NCI-H460 (cell line): ENCODE data around the gene GBA3. TPM values are rescaled to one million over a fixed set of nuclear protein-coding genes. Genes with fewer than 3 reads are reported as not detected.

Source experiments
- DNase-seq: peaks from one replicate; pipeline ENCODE4 v3.0.0-alpha.2; 2016; ENCODE audit warnings: low read depth; ENCODE audit errors: extremely low read depth
- total RNA-seq: library from RNA; depleted of rRNA; stranded (reverse); fragments of >200 nt; shearing (Covaris generic); gene quantifications from 2 replicates; pipeline ENCODE4 v1.2.3, GENCODE V29; 2014

The GBA3 gene
- total RNA-seq, 1 experiment from 2014 or later = not detected

- no peak for DNase-seq
These were observed 3.3 kb upstream of the GBA3 start for GRCh38 chr4:22689428-22689827.

GRCh38 chr4:22695029-22695428 is 2.3 kb downstream of the GBA3 start:
- no peak for DNase-seq

GRCh38 chr4:22695917-22696316 is 3.2 kb downstream of the GBA3 start:
- no peak for DNase-seq

GRCh38 chr4:22703912-22704311 is 11.2 kb downstream of the GBA3 start:
- no peak for DNase-seq

GRCh38 chr4:22707390-22707789 is 14.7 kb downstream of the GBA3 start:
- no peak for DNase-seq

- DNase-seq = no peak
These were observed 16.2 kb downstream of the GBA3 start for GRCh38 chr4:22708961-22709360.

GRCh38 chr4:22712105-22712504 is 19.4 kb downstream of the GBA3 start:
- DNase-seq = no peak

GRCh38 chr4:22712529-22712928 is 19.8 kb downstream of the GBA3 start:
- DNase-seq = no peak

- DNase-seq = no peak
These were observed 21.1 kb downstream of the GBA3 start for GRCh38 chr4:22713841-22714240.

- DNase-seq = no peak
These were observed 26.5 kb downstream of the GBA3 start for GRCh38 chr4:22719218-22719617.

- DNase-seq = no peak
These were observed 27.4 kb downstream of the GBA3 start for GRCh38 chr4:22720091-22720490.

- no peak for DNase-seq
These were observed 28.5 kb downstream of the GBA3 start for GRCh38 chr4:22721204-22721603.

- DNase-seq = no peak
These were observed 37.3 kb downstream of the GBA3 start for GRCh38 chr4:22730021-22730420.

GRCh38 chr4:22733816-22734215 is 41.1 kb downstream of the GBA3 start:
- DNase-seq = no peak

GRCh38 chr4:22736912-22737311 is 44.2 kb downstream of the GBA3 start:
- DNase-seq = no peak

GRCh38 chr4:22739968-22740367 is 47.2 kb downstream of the GBA3 start:
- DNase-seq = no peak

- no peak for DNase-seq
These were observed 49.0 kb downstream of the GBA3 start for GRCh38 chr4:22741744-22742143.

- DNase-seq = no peak
These were observed 50.6 kb downstream of the GBA3 start for GRCh38 chr4:22743290-22743689.

- peak; percentile 3 for DNase-seq
These were observed 51.8 kb downstream of the GBA3 start for GRCh38 chr4:22744478-22745062.

- no peak for DNase-seq
These were observed 52.5 kb downstream of the GBA3 start for GRCh38 chr4:22745234-22745633.

- DNase-seq = no peak
These were observed 61.4 kb downstream of the GBA3 start for GRCh38 chr4:22754116-22754515.

- no peak for DNase-seq
These were observed 69.8 kb downstream of the GBA3 start for GRCh38 chr4:22762548-22762947.

GRCh38 chr4:22764183-22764582 is 71.4 kb downstream of the GBA3 start:
- DNase-seq = no peak
